H1 (cell line): ENCODE results near the gene RYR3. TPM values are rescaled to one million over a fixed set of nuclear protein-coding genes. Genes with fewer than 3 reads are reported as not detected.

Experiments used
- CTCF ChIA-PET: fragments of 300-600 bp; sonication (Branson Sonifier 250); formaldehyde crosslinking; loops from one replicate; lab custom pipeline; 2021; ENCODE audit not compliant: partially characterized antibody; lab: Charles Lee
- POLR2A ChIA-PET: fragments of 300-600 bp; sonication (Branson Sonifier 250); formaldehyde crosslinking; loops from one replicate; lab custom pipeline; 2021; ENCODE audit warnings: inconsistent platforms; ENCODE audit not compliant: partially characterized antibody; lab: Charles Lee
- DNase-seq, 2 experiments: peaks; one replicate each; pipeline versions ENCODE4 v3.0.0 to v3.0.0-alpha.2; 2010 to 2022; ENCODE audit warnings: low spot score in 2 of 2, low read depth in 1 of 2, mixed read lengths in 1 of 2
- FAIRE-seq: peaks from 2 replicates; lab custom pipeline; 2011; peaks lifted over from hg19 to GRCh38; lab: Jason Lieb, UNC
- H2AFZ ChIP-seq: 2 replicates; pipeline ENCODE4 v1.8.1; 2012; ENCODE audit warnings: low read length, inconsistent platforms
- H2AK5ac ChIP-seq: 2 replicates; pipeline ENCODE4 v1.6.1; 2013; ENCODE audit warnings: low read depth, low read length
- H2BK120ac ChIP-seq: replicated peaks from 2 replicates; pipeline ENCODE3; 2013; ENCODE audit warnings: low read depth, low read length, inconsistent platforms
- H2BK12ac ChIP-seq: 2 replicates; pipeline ENCODE4 v1.6.1; 2013; ENCODE audit warnings: low read depth, low read length
- H2BK15ac ChIP-seq: 2 replicates; pipeline ENCODE4 v1.6.1; 2013; ENCODE audit warnings: low read length
- H2BK20ac ChIP-seq: 2 replicates; pipeline ENCODE4 v1.6.1; 2013; ENCODE audit warnings: low read length
- H2BK5ac ChIP-seq: 2 replicates; pipeline ENCODE4 v1.6.1; 2013; ENCODE audit warnings: low read depth, low read length
- H3K14ac ChIP-seq: 2 replicates; pipeline ENCODE4 v1.6.1; 2013; ENCODE audit warnings: inconsistent platforms; ENCODE audit not compliant: insufficient read length
- H3K18ac ChIP-seq: 2 replicates; pipeline ENCODE4 v1.6.1; 2013; ENCODE audit warnings: low read length; ENCODE audit errors: extremely low read depth
- H3K23ac ChIP-seq: 2 replicates; pipeline ENCODE4 v1.6.1; 2013; ENCODE audit warnings: inconsistent platforms; ENCODE audit not compliant: insufficient read length
- H3K23me2 ChIP-seq: 2 replicates; pipeline ENCODE4 v1.6.1; 2013; ENCODE audit warnings: low read depth, low read length
- H3K27ac ChIP-seq: 2 replicates; pipeline ENCODE4 v1.6.1; 2011; ENCODE audit warnings: low read depth, low read length, inconsistent platforms
- H3K27me3 ChIP-seq, 4 experiments: replicated peaks in 1 of 4; 1 replicate in 1 of 4; 2 replicates in 3 of 4; pipeline versions ENCODE4 v1.6.1 to v1.8.1; 2011 to 2013; ENCODE audit warnings: low read length in 3 of 4, mild to moderate bottlenecking in 3 of 4, inconsistent platforms in 2 of 4, mixed read lengths in 2 of 4, moderate library complexity in 1 of 4; ENCODE audit not compliant: control insufficient read depth in 3 of 4, insufficient read depth in 3 of 4; ENCODE audit errors: extremely low read depth in 1 of 4
- H3K36me3 ChIP-seq, 4 experiments: 2 replicates each; pipeline versions ENCODE4 v1.6.1 to v1.8.1; 2011 to 2013; ENCODE audit warnings: mild to moderate bottlenecking in 4 of 4, low read length in 3 of 4, moderate library complexity in 2 of 4, control low read depth in 1 of 4, inconsistent platforms in 1 of 4; ENCODE audit not compliant: insufficient read depth in 4 of 4, control insufficient read depth in 2 of 4
- H3K4ac ChIP-seq: replicated peaks from 2 replicates; pipeline ENCODE3; 2013; ENCODE audit warnings: low read length, low read depth, mixed read lengths, inconsistent platforms; ENCODE audit not compliant: insufficient read length
- H3K4me1 ChIP-seq, 4 experiments: replicated peaks in 1 of 4; 1 replicate in 1 of 4; 2 replicates in 3 of 4; pipeline versions ENCODE4 v1.6.1 to v1.8.1; 2011 to 2013; ENCODE audit warnings: low read length in 3 of 4, inconsistent platforms in 2 of 4, mixed read lengths in 1 of 4; ENCODE audit not compliant: insufficient read depth in 4 of 4, control insufficient read depth in 3 of 4
- H3K4me2 ChIP-seq, 2 experiments: 2 replicates each; pipeline versions ENCODE4 v1.6.1 to v1.8.1; 2011 to 2013; ENCODE audit warnings: low read depth in 2 of 2, low read length in 2 of 2, control low read depth in 1 of 2, inconsistent platforms in 1 of 2, mild to moderate bottlenecking in 1 of 2; ENCODE audit not compliant: insufficient read depth in 1 of 2
- H3K4me3 ChIP-seq, 4 experiments: fragments of 200-600, 300-600 bp in 1 of 4; sonication (generic), shearing (Covaris generic), sonication (Bioruptor Twin) in 1 of 4; 2 replicates each; pipeline versions ENCODE4 v1.5.1 to v1.8.1; 2011 to 2016; ENCODE audit warnings: low read length in 4 of 4, low read depth in 3 of 4, control low read depth in 2 of 4, inconsistent platforms in 2 of 4, mild to moderate bottlenecking in 2 of 4, mixed read lengths in 1 of 4, moderate library complexity in 1 of 4; ENCODE audit not compliant: insufficient read depth in 2 of 4; ENCODE audit errors: extremely low read depth in 1 of 4
- H3K56ac ChIP-seq: replicated peaks from 2 replicates; pipeline ENCODE3; 2013; ENCODE audit warnings: low read depth, mild to moderate bottlenecking, mixed read lengths, low read length, inconsistent platforms; ENCODE audit not compliant: insufficient read length
- H3K79me1 ChIP-seq: 2 replicates; pipeline ENCODE4 v1.6.1; 2013; ENCODE audit warnings: low read depth, low read length, control low read depth
- H3K79me2 ChIP-seq, 2 experiments: 2 replicates each; pipeline versions ENCODE4 v1.6.1 to v1.8.1; 2012 to 2013; ENCODE audit warnings: low read length in 2 of 2, mild to moderate bottlenecking in 2 of 2, inconsistent platforms in 1 of 2; ENCODE audit not compliant: insufficient read depth in 2 of 2, control insufficient read depth in 1 of 2
- H3K9ac ChIP-seq, 4 experiments: replicated peaks in 1 of 4; 1 replicate in 1 of 4; 2 replicates in 3 of 4; pipeline versions ENCODE4 v1.6.1 to v1.8.1; 2011 to 2013; ENCODE audit warnings: low read depth in 3 of 4, low read length in 3 of 4, control low read depth in 2 of 4, mild to moderate bottlenecking in 2 of 4, moderate library complexity in 2 of 4, inconsistent platforms in 1 of 4; ENCODE audit errors: extremely low read depth in 1 of 4
- H3K9me3 ChIP-seq, 2 experiments: 2 replicates each; pipeline versions ENCODE4 v1.6.1 to v1.8.1; 2012 to 2013; ENCODE audit warnings: mild to moderate bottlenecking in 2 of 2, moderate library complexity in 2 of 2, control low read depth in 1 of 2, inconsistent platforms in 1 of 2, low read depth in 1 of 2, low read length in 1 of 2, mixed read lengths in 1 of 2; ENCODE audit not compliant: insufficient read depth in 2 of 2
- H4K20me1 ChIP-seq, 2 experiments: replicated peaks in 1 of 2; 2 replicates each; pipeline versions ENCODE3 to v1.8.1; 2011 to 2013; ENCODE audit warnings: inconsistent platforms in 2 of 2, low read length in 2 of 2, mild to moderate bottlenecking in 1 of 2; ENCODE audit not compliant: insufficient read depth in 2 of 2, control insufficient read depth in 1 of 2
- H4K5ac ChIP-seq: 2 replicates; pipeline ENCODE4 v1.6.1; 2013; ENCODE audit warnings: low read length, low read depth, mixed read lengths, inconsistent platforms; ENCODE audit not compliant: insufficient read length
- H4K8ac ChIP-seq: 2 replicates; pipeline ENCODE4 v1.8.0; 2013; ENCODE audit warnings: mild to moderate bottlenecking, moderate library complexity, low read length, inconsistent platforms; ENCODE audit not compliant: insufficient read depth; ENCODE audit errors: extremely low read depth
- H4K91ac ChIP-seq: replicated peaks from 2 replicates; pipeline ENCODE3; 2013; ENCODE audit warnings: low read length, mixed read lengths, inconsistent platforms; ENCODE audit not compliant: insufficient read length
- CTBP2 ChIP-seq: IDR thresholded peaks from 2 replicates; pipeline ENCODE4 v1.7.0; 2011; ENCODE audit warnings: borderline replicate concordance, mild to moderate bottlenecking, moderate library complexity, mixed read lengths, low read length; ENCODE audit not compliant: insufficient read depth, insufficient read length
- EZH2 ChIP-seq: fragments of 200-600 bp; sonication (generic); IDR thresholded peaks from 2 replicates; pipeline ENCODE4 v1.7.1; 2012; ENCODE audit warnings: low read depth, mild to moderate bottlenecking, moderate library complexity, low read length, inconsistent platforms; ENCODE audit not compliant: severe bottlenecking
- HDAC2 ChIP-seq, 2 experiments: fragments of 300-600 bp in 1 of 2; sonication (generic) in 1 of 2; IDR thresholded peaks; 2 replicates each; pipeline ENCODE4 v1.6.1; 2011 to 2012; ENCODE audit warnings: low read depth in 2 of 2, low read length in 2 of 2, mild to moderate bottlenecking in 2 of 2, moderate library complexity in 2 of 2, borderline replicate concordance in 1 of 2, inconsistent platforms in 1 of 2
- JUN ChIP-seq: IDR thresholded peaks from 2 replicates; pipeline ENCODE4 v1.6.1; 2011; ENCODE audit warnings: low read depth, mild to moderate bottlenecking, improper control_type of control experiment, low read length
- JUND ChIP-seq: IDR thresholded peaks from 2 replicates; pipeline ENCODE4 v1.6.1; 2011; ENCODE audit warnings: mild to moderate bottlenecking, improper control_type of control experiment, low read length
- POLR2A ChIP-seq, 2 experiments: IDR thresholded peaks; 1 replicate in 1 of 2; 2 replicates in 1 of 2; pipeline ENCODE4 v1.6.1; 2011; ENCODE audit warnings: low read depth in 2 of 2, low read length in 2 of 2, mild to moderate bottlenecking in 2 of 2; ENCODE audit errors: control extremely low read depth in 1 of 2
- SAP30 ChIP-seq: fragments of 300-600 bp; sonication (generic); IDR thresholded peaks from 2 replicates; pipeline ENCODE4 v1.7.1; 2012; ENCODE audit warnings: low read length, moderate library complexity, mild to moderate bottlenecking, inconsistent platforms; ENCODE audit not compliant: insufficient read depth, insufficient replicate concordance
- SIRT6 ChIP-seq: IDR thresholded peaks from one replicate; pipeline ENCODE4 v1.7.1; 2012; ENCODE audit warnings: low read length, inconsistent platforms
- SIX5 ChIP-seq: IDR thresholded peaks from 2 replicates; pipeline ENCODE4 v1.6.1; 2011; ENCODE audit warnings: mild to moderate bottlenecking, low read depth, low read length
- SP1 ChIP-seq: IDR thresholded peaks from 2 replicates; pipeline ENCODE4 v1.6.1; 2011; ENCODE audit warnings: low read depth, low read length
- ZNF274 ChIP-seq: IDR thresholded peaks from 2 replicates; pipeline ENCODE4 v1.7.0; 2012; ENCODE audit warnings: low read length, borderline replicate concordance; ENCODE audit errors: extremely low read depth
- WGBS, 2 experiments: shearing (Covaris generic) in 1 of 2; methylation state at CpG; one replicate each; pipeline versions ENCODE4 v1.1.6 to v1.1.7; 2013 to 2015; ENCODE audit warnings: low lambda C conversion rate in 2 of 2, mixed read lengths in 2 of 2, inconsistent platforms in 1 of 2, low coverage in 1 of 2, missing lambda C conversion rate in 1 of 2; ENCODE audit not compliant: insufficient replicate concordance in 2 of 2, insufficient coverage in 1 of 2, insufficient read length in 1 of 2; ENCODE audit errors: extremely low coverage in 1 of 2, missing lambda C conversion rate in 1 of 2; 5-methylcytosine and 5-hydroxymethylcytosine counted together
- polyA plus RNA-seq, 7 experiments: library from polyadenylated mRNA; depleted of rRNA in 3 of 7; stranded (reverse) in 5 of 7; unstranded in 2 of 7; fragments of >200 nt in 5 of 7; fragments of 200-250 nt in 2 of 7; gene quantifications; 1 replicate in 5 of 7; 2 replicates in 1 of 7; 4 replicates in 1 of 7; pipeline versions ENCODE4 v1.2.1 to v1.2.3, GENCODE V29; 2011 to 2013; ENCODE audit warnings: missing spikeins in 2 of 7, mixed read lengths in 2 of 7
- total RNA-seq: library from RNA; stranded (reverse); fragmentation: NEBNext Ultra II Directional; extraction: Animal tissue kit (Norgen Biotek cat#: 25700); gene quantifications from 2 replicates; pipeline ENCODE4 v1.2.1, GENCODE V29; 2021
- TF ChIP-seq, protein P1 (sequence below), 3 experiments: IDR thresholded peaks; 1 replicate in 2 of 3; 2 replicates in 1 of 3; pipeline versions ENCODE4 v1.5.1 to v1.6.1; 2011; ENCODE audit warnings: low read length in 3 of 3, mild to moderate bottlenecking in 3 of 3, inconsistent platforms in 2 of 3, low read depth in 1 of 3, moderate library complexity in 1 of 3; ENCODE audit not compliant: insufficient read depth in 1 of 3; ENCODE audit errors: control extremely low read depth in 1 of 3

The RYR3 gene
- total and polyA plus RNA-seq, 2 of the 8 experiments (the other 6 are each of a cell fraction or from before 2014, with no cell fraction given), result 0.33 to 3.4 TPM

DNA sequence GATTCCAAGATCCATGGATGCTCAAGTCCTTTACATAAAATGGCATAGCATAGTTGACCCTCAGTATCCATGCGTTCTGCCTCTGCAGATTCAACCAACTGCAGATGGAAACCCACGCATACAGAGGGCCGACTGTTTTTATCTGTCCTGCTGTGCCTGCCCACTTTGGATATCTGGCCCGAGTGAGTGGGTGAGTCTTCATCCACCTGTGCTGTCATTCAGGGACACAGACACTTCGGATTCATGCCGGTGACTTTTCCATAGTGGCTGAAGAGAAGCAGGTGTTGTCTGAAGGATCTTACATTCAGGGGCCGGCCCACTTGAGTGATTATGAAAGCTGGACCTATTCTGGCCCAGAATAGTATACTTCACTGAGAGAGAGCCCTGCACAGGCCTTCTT lies 85.1 kb downstream of the RYR3 start:
- Histone ChIP-seq H3K27me3 (no peaks in the 10 kb centered on the region), H3K56ac (no peak overlapping the region), H3K23ac (no peak overlapping the region), H2BK15ac (no peak overlapping the region), H3K4ac (no peak overlapping the region), H2BK12ac (no peak overlapping the region), H3K27ac (no peak overlapping the region), H3K36me3 (no peaks in the 10 kb centered on the region), H3K4me3 (no peak overlapping the region), H3K4me1 (peaks cover 0 to 2% (median under 1%) of the 10 kb centered on the region in 4 experiments; a peak in 3 of 7 replicates), H3K18ac (no peak overlapping the region), H4K20me1 (no peaks in the 10 kb centered on the region), H3K4me2 (no peak overlapping the region), H3K79me2 (no peaks in the 10 kb centered on the region), H2AFZ (no peak overlapping the region), H4K5ac (no peak overlapping the region), H3K79me1 (no peaks in the 10 kb centered on the region), H3K14ac (no peak overlapping the region), H2BK5ac (no peak overlapping the region), H2AK5ac (no peak overlapping the region), H4K8ac (no peak overlapping the region), H3K23me2 (no peaks in the 10 kb centered on the region), H3K9me3 (no peaks in the 10 kb centered on the region), H2BK120ac (no peak overlapping the region), H2BK20ac (no peak overlapping the region), H4K91ac (no peak overlapping the region), H3K9ac (no peak overlapping the region)
- POLR2A ChIA-PET, result no interaction called here
- CTCF ChIA-PET, result no interaction called here
- 86% methylated on average over 7 of the region's 7 CpGs; no CpG with 5 or more reads in 1 of the 2 experiments for WGBS, 2 experiments
- DNase-seq, result no peak
- no peak for FAIRE-seq
- TF ChIP-seq ZNF274 (no peak), EZH2 (no peak), JUN (no peak), SAP30 (no peak), CTBP2 (no peak), POLR2A (IDR thresholded peaks at IDR 0.05; ENCODE audit: control extremely low read depth in 1 of 2, low read depth in 2 of 2, low read length in 2 of 2) (no peak), SIRT6 (no peak), HDAC2 (IDR thresholded peaks at IDR 0.05; ENCODE audit: borderline replicate concordance in 1 of 2, low read depth in 2 of 2, low read length in 2 of 2) (no peak), SIX5 (no peak), SP1 (no peak), JUND (no peak)
- TF ChIP-seq, protein P1, sequence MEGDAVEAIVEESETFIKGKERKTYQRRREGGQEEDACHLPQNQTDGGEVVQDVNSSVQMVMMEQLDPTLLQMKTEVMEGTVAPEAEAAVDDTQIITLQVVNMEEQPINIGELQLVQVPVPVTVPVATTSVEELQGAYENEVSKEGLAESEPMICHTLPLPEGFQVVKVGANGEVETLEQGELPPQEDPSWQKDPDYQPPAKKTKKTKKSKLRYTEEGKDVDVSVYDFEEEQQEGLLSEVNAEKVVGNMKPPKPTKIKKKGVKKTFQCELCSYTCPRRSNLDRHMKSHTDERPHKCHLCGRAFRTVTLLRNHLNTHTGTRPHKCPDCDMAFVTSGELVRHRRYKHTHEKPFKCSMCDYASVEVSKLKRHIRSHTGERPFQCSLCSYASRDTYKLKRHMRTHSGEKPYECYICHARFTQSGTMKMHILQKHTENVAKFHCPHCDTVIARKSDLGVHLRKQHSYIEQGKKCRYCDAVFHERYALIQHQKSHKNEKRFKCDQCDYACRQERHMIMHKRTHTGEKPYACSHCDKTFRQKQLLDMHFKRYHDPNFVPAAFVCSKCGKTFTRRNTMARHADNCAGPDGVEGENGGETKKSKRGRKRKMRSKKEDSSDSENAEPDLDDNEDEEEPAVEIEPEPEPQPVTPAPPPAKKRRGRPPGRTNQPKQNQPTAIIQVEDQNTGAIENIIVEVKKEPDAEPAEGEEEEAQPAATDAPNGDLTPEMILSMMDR (IDR thresholded peaks at IDR 0.05; ENCODE audit: control extremely low read depth in 1 of 3, insufficient read depth in 1 of 3, low read depth in 1 of 3, low read length in 3 of 3), result no peak
